HG03469 (cell line): ENCODE results near the gene AKR1C2.
"Not testable (repeated sequence)": the region's sequence is repeated elsewhere in the genome, so short reads cannot be mapped to it uniquely, and the experiment has no call there.

Source experiments
- ATAC-seq: cut with Tn5 transposase; IDR thresholded peaks from one replicate; pipeline ENCODE4 v1.9.1; 2021; ENCODE audit warnings: mild to moderate bottlenecking, moderate library complexity, moderate number of reproducible peaks; ENCODE audit not compliant: unreplicated experiment

Gene AKR1C2

GRCh38 chr10:5003127-5004029 is at the start of gene AKR1C2:
AKR1C2 (minus strand) TSS chr10:5003857; CDS start chr10:5003835, 22 bp downstream.
- not testable (repeated sequence) for ATAC-seq

GRCh38 chr10:5052951-5053500 is 49.4 kb upstream of the AKR1C2 start:
- ATAC-seq, result not testable (repeated sequence)

- no peak for ATAC-seq
These were observed 44.4 kb upstream of the AKR1C2 start for GRCh38 chr10:5047912-5048628.

- ATAC-seq, result not testable (repeated sequence)
These were observed 43.4 kb upstream of the AKR1C2 start for GRCh38 chr10:5047055-5047454.

GRCh38 chr10:5046410-5046809 is 42.8 kb upstream of the AKR1C2 start:
- no peak for ATAC-seq

- no peak for ATAC-seq
These were observed 41.4 kb upstream of the AKR1C2 start for GRCh38 chr10:5045095-5045494.

GRCh38 chr10:5043716-5044115 is 40.1 kb upstream of the AKR1C2 start:
- no peak for ATAC-seq

- ATAC-seq, result no peak
These were observed 39.3 kb upstream of the AKR1C2 start for GRCh38 chr10:5042922-5043321.

- ATAC-seq, result no peak
These were observed 37.9 kb upstream of the AKR1C2 start for GRCh38 chr10:5041471-5042023.

GRCh38 chr10:5040781-5041470 is 37.3 kb upstream of the AKR1C2 start:
- ATAC-seq, result no peak

GRCh38 chr10:5040010-5040673 is 36.5 kb upstream of the AKR1C2 start:
- ATAC-seq, result no peak

GRCh38 chr10:5038733-5039132 is 35.1 kb upstream of the AKR1C2 start:
- no peak for ATAC-seq

GRCh38 chr10:5038101-5038500 is 34.4 kb upstream of the AKR1C2 start:
- ATAC-seq, result no peak

GRCh38 chr10:5036511-5036910 is 32.9 kb upstream of the AKR1C2 start:
- ATAC-seq, result no peak

- ATAC-seq, result no peak
These were observed 31.7 kb upstream of the AKR1C2 start for GRCh38 chr10:5035356-5035755.

GRCh38 chr10:5034588-5034987 is 30.9 kb upstream of the AKR1C2 start:
- no peak for ATAC-seq

GRCh38 chr10:5033061-5033778 is 29.6 kb upstream of the AKR1C2 start:
- no peak for ATAC-seq

- ATAC-seq, result not testable (repeated sequence)
These were observed 28.8 kb upstream of the AKR1C2 start for GRCh38 chr10:5032444-5032843.

- ATAC-seq, result not testable (repeated sequence)
These were observed 27.9 kb upstream of the AKR1C2 start for GRCh38 chr10:5031588-5031987.

- ATAC-seq, result no peak
These were observed 27.3 kb upstream of the AKR1C2 start for GRCh38 chr10:5030989-5031388.
